HFFc6 (cell line): ENCODE data around the gene QRICH2. TPM values are rescaled to one million over a fixed set of nuclear protein-coding genes. Genes with fewer than 3 reads are reported as not detected.
"Not testable (repeated sequence)": the region's sequence is repeated elsewhere in the genome, so short reads cannot be mapped to it uniquely, and the experiment has no call there.

ENCODE experiments used
- DNase-seq: peaks from one replicate; pipeline ENCODE4 v3.0.0-alpha.2; 2018
- H3K27ac Mint-ChIP-seq: 2 replicates; pipeline ENCODE4 v1.8.0; 2020; ENCODE audit warnings: mild to moderate bottlenecking, mixed read lengths
- H3K27me3 Mint-ChIP-seq: 2 replicates; pipeline ENCODE4 v1.8.0; 2021; ENCODE audit warnings: mild to moderate bottlenecking, moderate library complexity, mixed read lengths; ENCODE audit not compliant: insufficient read depth
- H3K36me3 Mint-ChIP-seq: 2 replicates; pipeline ENCODE4 v1.8.0; 2021; ENCODE audit warnings: low read depth, mixed read lengths
- H3K4me1 Mint-ChIP-seq: 2 replicates; pipeline ENCODE4 v1.8.0; 2020; ENCODE audit warnings: low read depth, mixed read lengths
- H3K4me3 Mint-ChIP-seq: 2 replicates; pipeline ENCODE4 v1.8.0; 2020; ENCODE audit warnings: mild to moderate bottlenecking, moderate library complexity, mixed read lengths
- H3K9me3 Mint-ChIP-seq: 2 replicates; pipeline ENCODE4 v1.8.0; 2020; ENCODE audit warnings: mild to moderate bottlenecking, mixed read lengths
- CTCF ChIP-seq: fragments of 200-600 bp; sonication (generic); IDR thresholded peaks from 2 replicates; pipeline ENCODE4 v1.5.0; 2021; ENCODE audit warnings: antibody characterized with exemption, mild to moderate bottlenecking
- total RNA-seq, 6 experiments: library from RNA; stranded (reverse); fragmentation: NEBNext Ultra II Directional; extraction: Animal tissue kit (Norgen Biotek cat#: 25700); gene quantifications; 2 replicates in 1 of 6; 3 replicates in 5 of 6; pipeline ENCODE4 v1.2.3, GENCODE V29; 2021

The QRICH2 gene
- total RNA-seq, 6 experiments from 2014 or later = 1.2 to 2.3 (median 1.4) TPM

GRCh38 chr17:76261421-76262215 is 46.5 kb downstream of the QRICH2 start:
- TF ChIP-seq CTCF = no peak

DNA sequence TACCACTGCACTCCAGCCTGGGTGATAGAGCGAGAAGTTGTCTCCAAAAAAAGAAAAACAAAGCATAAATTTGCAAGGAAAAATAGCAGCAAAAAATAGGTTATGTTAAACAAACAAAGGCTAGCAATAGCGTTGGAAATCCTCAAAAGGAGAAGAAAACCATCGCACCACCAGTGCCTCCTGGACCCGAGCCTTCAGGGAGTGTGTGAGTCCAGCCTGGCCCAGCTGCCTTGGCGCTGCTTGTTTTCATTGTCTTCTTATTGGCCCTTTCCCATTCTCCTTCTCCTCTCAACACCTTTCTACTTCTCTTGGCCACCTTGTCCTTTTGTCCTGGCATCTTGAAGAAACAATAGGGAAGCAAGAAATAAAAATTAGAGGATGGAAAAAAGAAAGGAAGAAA is 47.4 kb downstream of the QRICH2 start:
- no peak overlapping the region for H3K27ac Mint-ChIP-seq
- H3K9me3 Mint-ChIP-seq = no peaks in the 10 kb centered on the region
- DNase-seq = no peak
- H3K4me3 Mint-ChIP-seq = no peak overlapping the region
- H3K4me1 Mint-ChIP-seq = peaks cover 30% of the 10 kb centered on the region
- H3K36me3 Mint-ChIP-seq = no peaks in the 10 kb centered on the region
- no peaks in the 10 kb centered on the region; the same call in 1 of the 2 replicates for H3K27me3 Mint-ChIP-seq
- TF ChIP-seq CTCF = no peak

More at GRCh38 chr17:76261421-76262215, 46.5 kb downstream of the QRICH2 start:
- Mint-ChIP-seq H3K27me3 (no peaks in the 10 kb centered on the region; the same call in 1 of the 2 replicates), H3K9me3 (no peaks in the 10 kb centered on the region), H3K4me3 (no peak overlapping the region), H3K4me1 (peaks cover 27% of the 10 kb centered on the region), H3K27ac (no peak overlapping the region), H3K36me3 (no peaks in the 10 kb centered on the region)
- no peak for DNase-seq

DNA sequence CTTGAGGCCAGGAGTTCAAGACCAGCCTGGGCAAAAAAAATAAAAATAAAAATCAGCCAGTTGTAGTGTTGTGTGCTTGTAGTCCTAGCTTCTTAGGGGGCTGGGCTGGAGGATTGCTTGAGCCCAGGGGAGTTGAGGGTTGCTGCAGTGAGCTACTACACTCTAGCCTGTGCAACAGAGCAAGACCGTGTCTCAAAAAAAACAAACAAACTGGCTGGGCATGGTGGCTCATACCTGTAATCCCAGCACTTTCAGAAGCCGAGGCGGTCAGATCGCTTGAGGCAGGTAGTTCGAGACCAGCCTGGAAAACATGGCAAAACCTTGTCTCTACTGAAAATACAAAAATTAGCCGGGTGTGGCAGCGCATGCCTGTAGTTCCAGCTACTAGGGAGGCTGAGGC is 47.9 kb downstream of the QRICH2 start:
- no peak overlapping the region for H3K27ac Mint-ChIP-seq
- no peak for TF ChIP-seq CTCF
- H3K4me3 Mint-ChIP-seq = no peak overlapping the region
- H3K4me1 Mint-ChIP-seq = peaks cover 34% of the 10 kb centered on the region
- DNase-seq = no peak
- H3K9me3 Mint-ChIP-seq = no peaks in the 10 kb centered on the region
- peaks cover 2% of the 10 kb centered on the region for H3K27me3 Mint-ChIP-seq
- H3K36me3 Mint-ChIP-seq = no peaks in the 10 kb centered on the region

DNA sequence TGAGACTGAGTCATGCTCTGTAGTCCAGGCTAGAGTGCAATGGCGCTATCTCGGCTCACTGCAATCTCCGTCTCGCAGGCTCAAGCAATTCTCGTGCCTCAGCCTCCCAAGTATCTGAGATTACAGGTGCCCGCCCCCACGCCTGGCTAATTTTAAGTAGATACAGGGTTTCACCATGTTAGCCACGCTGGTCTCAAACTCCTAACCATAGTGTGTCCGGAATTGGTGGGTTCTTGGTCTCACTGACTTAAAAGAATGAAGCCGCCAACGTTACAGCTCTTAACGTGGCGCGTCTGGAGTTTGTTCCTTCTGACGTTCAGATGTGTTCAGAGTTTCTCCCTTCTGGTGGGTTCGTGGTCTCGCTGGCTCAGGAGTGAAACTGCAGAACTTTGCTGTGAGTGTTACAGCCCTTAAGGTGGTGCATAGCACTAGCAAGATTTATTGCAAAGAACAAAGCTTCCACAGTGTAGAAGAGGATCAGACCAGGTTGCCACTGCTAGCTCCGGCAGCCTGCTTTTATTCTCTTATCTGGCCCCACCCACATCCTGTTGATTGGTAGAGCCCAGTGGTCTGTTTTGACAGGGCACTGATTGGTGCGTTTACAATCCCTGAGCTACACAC is 51.5 kb downstream of the QRICH2 start:
- not testable (repeated sequence) for H3K9me3 Mint-ChIP-seq, H3K27ac Mint-ChIP-seq, H3K4me3 Mint-ChIP-seq, H3K36me3 Mint-ChIP-seq, DNase-seq, H3K27me3 Mint-ChIP-seq
- peaks cover 34% of the 10 kb centered on the region for H3K4me1 Mint-ChIP-seq

DNA sequence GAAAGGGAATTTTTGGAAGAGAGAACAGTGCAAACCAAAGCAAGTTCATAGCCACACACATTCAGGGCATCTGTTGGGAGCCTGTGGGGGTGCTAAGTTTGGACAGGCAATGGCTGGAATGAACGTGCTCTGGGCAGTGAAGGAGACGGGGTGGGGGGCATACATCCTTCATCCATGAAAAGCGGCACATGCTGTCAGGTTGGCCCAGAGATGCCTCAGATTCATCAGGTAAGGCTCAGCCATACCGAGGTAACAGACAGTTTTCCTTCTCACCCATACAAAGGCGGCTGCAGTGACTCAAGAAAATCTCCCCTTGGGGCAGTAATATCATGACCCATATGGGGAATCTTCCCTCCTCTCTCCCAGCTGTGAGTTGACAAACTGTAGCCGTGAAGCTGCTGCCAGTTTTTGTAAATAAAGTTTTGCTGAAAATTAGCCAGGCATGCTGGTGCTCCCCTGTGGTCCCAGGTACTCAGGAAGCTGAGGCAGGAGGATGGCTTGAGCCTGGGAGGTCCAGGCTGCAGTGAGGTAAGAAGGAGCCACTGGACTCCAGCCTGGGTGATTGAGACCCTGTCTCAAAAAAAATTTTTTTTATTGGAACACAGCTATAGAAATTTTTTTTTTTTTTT is 52.2 kb downstream of the QRICH2 start:
- TF ChIP-seq CTCF = no peak
- no peak for DNase-seq
- Mint-ChIP-seq H3K36me3 (no peaks in the 10 kb centered on the region), H3K27ac (no peak overlapping the region), H3K9me3 (no peaks in the 10 kb centered on the region), H3K27me3 (peaks cover 4% of the 10 kb centered on the region), H3K4me3 (no peak overlapping the region), H3K4me1 (peaks cover 38% of the 10 kb centered on the region)

GRCh38 chr17:76254275-76254674 is 53.8 kb downstream of the QRICH2 start:
- no peaks in the 10 kb centered on the region for H3K9me3 Mint-ChIP-seq
- peaks cover 4% of the 10 kb centered on the region for H3K27me3 Mint-ChIP-seq
- DNase-seq = no peak
- no peak overlapping the region for H3K4me3 Mint-ChIP-seq
- H3K4me1 Mint-ChIP-seq = peaks cover 33% of the 10 kb centered on the region
- no peaks in the 10 kb centered on the region for H3K36me3 Mint-ChIP-seq
- H3K27ac Mint-ChIP-seq = no peak overlapping the region
- no peak for TF ChIP-seq CTCF
